Type B pancreatic cell (in vitro differentiated cells): ENCODE data around the gene CDC42BPA. TPM values are rescaled to one million over a fixed set of nuclear protein-coding genes. Genes with fewer than 3 reads are reported as not detected.
A peak's percentile ranks its signal among the peaks of the same experiment; 100 is the strongest.

Source experiments
- DNase-seq: peaks from one replicate; pipeline ENCODE4 v3.0.0; 2021; ENCODE audit warnings: mixed read lengths; ENCODE audit not compliant: unreplicated experiment; ENCODE audit errors: extremely low spot score
- H3K27ac Mint-ChIP-seq: 2 replicates; pipeline ENCODE4 v1.8.0; 2021; ENCODE audit warnings: mild to moderate bottlenecking, mixed read lengths
- H3K27me3 Mint-ChIP-seq: 2 replicates; pipeline ENCODE4 v1.8.0; 2021; ENCODE audit warnings: mixed read lengths
- H3K36me3 Mint-ChIP-seq: 2 replicates; pipeline ENCODE4 v1.8.0; 2021; ENCODE audit warnings: mixed read lengths
- H3K4me1 Mint-ChIP-seq: one replicate; pipeline ENCODE4 v1.8.0; 2021; ENCODE audit warnings: mixed read lengths; ENCODE audit not compliant: unreplicated experiment
- H3K4me3 Mint-ChIP-seq: 2 replicates; pipeline ENCODE4 v1.8.0; 2021; ENCODE audit warnings: mild to moderate bottlenecking, mixed read lengths
- H3K9me3 Mint-ChIP-seq: 2 replicates; pipeline ENCODE4 v1.8.0; 2021; ENCODE audit warnings: mixed read lengths
- total RNA-seq: library from RNA; stranded (reverse); gene quantifications from 2 replicates; pipeline ENCODE4 v1.2.1, GENCODE V29; 2021; ENCODE audit warnings: low replicate concordance
- TF ChIP-seq, protein P1 (sequence below): fragments of 200-600 bp; sonication (generic); conservative IDR thresholded peaks from 2 replicates; pipeline ENCODE4 v1.5.0; 2021; ENCODE audit warnings: antibody characterized with exemption, mild to moderate bottlenecking

Gene CDC42BPA
- total RNA-seq, 1 donor from 2014 or later: 33.8 TPM

DNA sequence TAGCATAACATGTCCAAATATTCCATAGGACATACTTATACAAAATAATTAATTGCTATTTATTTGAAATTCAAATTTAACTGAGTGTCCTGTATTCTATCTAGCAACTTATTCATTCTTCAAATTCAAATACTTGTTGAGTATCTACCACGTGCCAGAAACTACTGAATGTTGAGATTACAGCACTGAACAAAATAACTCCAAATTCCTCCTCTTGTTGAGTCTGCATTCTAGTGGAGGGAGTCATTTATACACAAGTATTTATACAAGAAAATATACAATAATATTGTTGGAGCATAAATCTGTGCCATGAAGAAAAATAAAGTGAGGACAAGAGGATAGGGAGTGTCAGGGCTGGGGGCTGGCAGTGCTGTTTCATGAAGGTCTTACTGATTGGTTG lies 43.7 kb upstream of the CDC42BPA start:
- H3K9me3 Mint-ChIP-seq: no peaks in the 10 kb centered on the region
- no peak overlapping the region for H3K4me3 Mint-ChIP-seq
- H3K27me3 Mint-ChIP-seq: no peaks in the 10 kb centered on the region
- TF ChIP-seq, protein P1, sequence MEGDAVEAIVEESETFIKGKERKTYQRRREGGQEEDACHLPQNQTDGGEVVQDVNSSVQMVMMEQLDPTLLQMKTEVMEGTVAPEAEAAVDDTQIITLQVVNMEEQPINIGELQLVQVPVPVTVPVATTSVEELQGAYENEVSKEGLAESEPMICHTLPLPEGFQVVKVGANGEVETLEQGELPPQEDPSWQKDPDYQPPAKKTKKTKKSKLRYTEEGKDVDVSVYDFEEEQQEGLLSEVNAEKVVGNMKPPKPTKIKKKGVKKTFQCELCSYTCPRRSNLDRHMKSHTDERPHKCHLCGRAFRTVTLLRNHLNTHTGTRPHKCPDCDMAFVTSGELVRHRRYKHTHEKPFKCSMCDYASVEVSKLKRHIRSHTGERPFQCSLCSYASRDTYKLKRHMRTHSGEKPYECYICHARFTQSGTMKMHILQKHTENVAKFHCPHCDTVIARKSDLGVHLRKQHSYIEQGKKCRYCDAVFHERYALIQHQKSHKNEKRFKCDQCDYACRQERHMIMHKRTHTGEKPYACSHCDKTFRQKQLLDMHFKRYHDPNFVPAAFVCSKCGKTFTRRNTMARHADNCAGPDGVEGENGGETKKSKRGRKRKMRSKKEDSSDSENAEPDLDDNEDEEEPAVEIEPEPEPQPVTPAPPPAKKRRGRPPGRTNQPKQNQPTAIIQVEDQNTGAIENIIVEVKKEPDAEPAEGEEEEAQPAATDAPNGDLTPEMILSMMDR: no peak
- no peak for DNase-seq
- no peak overlapping the region for H3K27ac Mint-ChIP-seq
- H3K4me1 Mint-ChIP-seq: peaks cover 8% of the 10 kb centered on the region
- no peaks in the 10 kb centered on the region for H3K36me3 Mint-ChIP-seq

DNA sequence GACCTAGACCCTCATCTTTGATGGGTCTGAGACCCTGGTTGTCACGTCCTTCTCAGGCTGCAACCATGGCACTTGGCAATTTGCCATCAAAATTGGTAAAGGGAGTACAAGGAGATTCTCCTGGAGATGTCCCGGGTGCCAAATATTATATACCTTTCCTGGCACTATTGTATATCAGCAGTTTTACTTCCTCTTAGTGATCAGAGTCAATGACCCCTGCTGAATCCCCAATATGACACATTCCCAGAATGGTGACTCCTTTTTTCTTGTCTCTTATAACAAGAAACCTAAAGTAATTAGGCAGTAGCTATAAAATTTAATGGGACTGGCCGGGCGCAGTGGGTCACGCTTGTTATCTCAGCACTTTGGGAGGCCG lies 39.6 kb upstream of the CDC42BPA start:
- Mint-ChIP-seq H3K4me1 (peaks cover 13% of the 10 kb centered on the region), H3K4me3 (no peak overlapping the region), H3K27me3 (peaks cover 9% of the 10 kb centered on the region), H3K27ac (no peak overlapping the region), H3K9me3 (no peaks in the 10 kb centered on the region), H3K36me3 (no peaks in the 10 kb centered on the region)
- TF ChIP-seq, protein P1: no peak
- DNase-seq: no peak

DNA sequence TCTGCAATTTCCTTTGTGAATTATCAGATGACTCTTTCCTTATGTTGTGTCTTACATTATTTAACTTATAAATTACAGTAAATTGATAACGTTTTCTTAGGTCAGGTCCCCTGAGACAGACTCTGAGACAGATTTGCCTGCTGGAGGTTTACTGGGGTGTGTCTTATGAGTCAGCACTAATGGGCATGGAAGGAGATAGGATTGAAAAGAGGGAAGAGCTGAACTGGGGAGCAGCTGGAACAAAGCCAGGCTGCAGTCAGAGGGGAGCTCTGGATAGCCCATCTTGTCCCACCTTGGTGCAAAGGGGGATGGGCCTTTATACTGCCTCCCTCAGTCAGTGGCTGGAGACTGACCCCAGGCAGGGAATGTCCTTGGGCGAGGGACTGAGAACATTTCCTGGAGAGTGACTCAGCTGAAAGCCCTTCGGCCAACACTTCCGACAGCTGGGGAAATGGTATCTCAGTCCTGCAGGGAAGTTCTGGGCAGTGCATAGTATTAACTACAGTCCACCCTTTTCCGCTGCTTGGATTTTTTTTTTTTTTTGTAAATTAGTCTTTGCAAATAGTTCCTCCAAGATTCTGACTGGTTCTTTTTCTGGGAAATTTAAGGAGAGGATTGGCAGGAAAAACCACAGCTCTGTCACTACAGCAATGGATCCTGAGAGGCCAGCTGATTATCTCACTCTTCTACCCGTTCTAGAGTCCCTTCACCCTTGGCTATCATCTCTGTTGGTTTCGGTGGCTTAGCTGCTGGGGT lies 39.1 kb upstream of the CDC42BPA start:
- TF ChIP-seq, protein P1: no peak
- H3K4me1 Mint-ChIP-seq: peaks cover 13% of the 10 kb centered on the region
- H3K27ac Mint-ChIP-seq: peak overlapping the region; percentile 73
- H3K9me3 Mint-ChIP-seq: no peaks in the 10 kb centered on the region
- H3K4me3 Mint-ChIP-seq: no peak overlapping the region
- no peaks in the 10 kb centered on the region for H3K36me3 Mint-ChIP-seq
- no peak for DNase-seq
- peaks cover 9% of the 10 kb centered on the region for H3K27me3 Mint-ChIP-seq

DNA sequence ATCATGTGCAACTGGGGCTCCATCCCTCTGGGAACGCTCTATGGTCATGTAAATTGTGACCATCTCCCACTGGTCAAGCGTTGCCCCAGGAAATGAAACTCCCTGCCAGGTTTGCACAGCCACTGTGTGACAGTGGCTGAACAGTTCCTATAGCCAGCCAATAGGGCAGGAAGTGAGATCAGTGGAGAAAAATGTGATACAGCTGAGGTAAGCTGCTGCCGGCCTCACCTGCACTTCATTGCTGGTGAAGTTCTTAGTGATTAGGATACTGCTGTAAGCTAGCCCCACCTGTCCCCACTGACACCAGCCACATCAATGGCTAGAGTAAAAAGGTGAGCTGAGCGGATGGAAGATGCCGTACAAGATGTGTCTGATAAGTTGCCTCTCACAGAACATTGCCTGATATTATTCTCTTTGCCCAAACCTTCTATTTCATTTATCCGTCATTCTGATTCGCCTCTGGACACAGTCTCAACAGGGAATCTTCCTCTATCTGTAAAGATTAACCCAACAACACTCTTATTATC lies 38.4 kb upstream of the CDC42BPA start:
- Mint-ChIP-seq H3K4me3 (no peak overlapping the region), H3K9me3 (no peaks in the 10 kb centered on the region), H3K27ac (peak overlapping the region; percentile 73), H3K4me1 (peaks cover 13% of the 10 kb centered on the region), H3K27me3 (peaks cover 9% of the 10 kb centered on the region), H3K36me3 (no peaks in the 10 kb centered on the region)
- no peak for DNase-seq
- TF ChIP-seq, protein P1: peak; percentile 15

DNA sequence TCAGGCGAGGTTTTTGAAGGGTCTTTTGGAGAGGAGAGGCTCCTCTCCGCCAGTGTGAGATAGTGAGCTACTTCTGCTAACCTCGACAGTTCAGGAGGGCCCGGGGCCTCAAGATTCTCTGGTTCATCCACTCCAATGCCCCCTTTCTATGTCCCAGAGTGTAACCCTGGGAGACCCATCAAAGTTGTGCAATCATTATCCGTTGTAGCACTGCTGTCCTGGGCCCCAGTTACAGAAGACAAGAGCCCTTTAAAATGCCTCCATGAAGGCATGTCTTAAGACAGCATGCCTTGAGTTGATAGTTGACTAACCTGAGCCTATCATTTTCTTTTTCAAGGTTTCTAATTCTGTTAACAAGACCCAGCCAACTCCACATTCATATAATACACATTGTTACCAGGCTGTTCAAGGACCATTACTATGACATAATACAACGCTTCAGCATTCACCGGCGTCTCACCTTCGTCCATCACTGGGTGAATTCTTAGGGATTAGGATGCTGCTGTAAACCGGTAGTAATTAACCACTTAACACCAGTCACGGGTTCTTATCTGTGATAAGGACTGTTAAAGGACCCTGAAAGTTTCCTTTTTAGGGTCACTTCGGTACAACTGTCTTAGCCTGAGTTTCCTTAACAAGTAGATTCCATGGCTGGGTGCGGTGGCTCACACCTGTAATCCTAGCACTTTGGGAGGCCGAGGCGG lies 37.4 kb upstream of the CDC42BPA start:
- Mint-ChIP-seq H3K4me3 (no peak overlapping the region), H3K4me1 (peaks cover 13% of the 10 kb centered on the region), H3K36me3 (no peaks in the 10 kb centered on the region), H3K9me3 (no peaks in the 10 kb centered on the region), H3K27me3 (peaks cover 9% of the 10 kb centered on the region), H3K27ac (no peak overlapping the region)
- TF ChIP-seq, protein P1: no peak
- DNase-seq: no peak
